ENCODE measurements around the gene SFXN3. TPM values are rescaled to one million over a fixed set of nuclear protein-coding genes. Genes with fewer than 3 reads are reported as not detected.

The SFXN3 gene
- total and polyA plus RNA-seq, 2 of the 8 experiments (the other 6 are each of a cell fraction or from before 2014, with no cell fraction given): 2.6 to 2.8 TPM

GRCh38 chr10:100996678-100997359 lies 34.2 kb upstream of the SFXN3 start:
- Histone ChIP-seq H3K4me3 (ENCODE audit: extremely low read depth in 1 of 4, insufficient read depth in 2 of 4, low read depth in 3 of 4, low read length in 4 of 4) (peak overlapping the region; percentile 75 to 90 (median 76)), H3K9ac (replicated peaks in 1 of 4; ENCODE audit: extremely low read depth in 1 of 4, low read depth in 3 of 4, low read length in 3 of 4) (peak overlapping the region in 3 of 4 experiments; percentile 60 to 70 (median 67); a peak in 5 of 7 replicates), H3K18ac (ENCODE audit: extremely low read depth, low read length) (peak overlapping the region; percentile 93), H4K8ac (ENCODE audit: extremely low read depth, insufficient read depth, low read length) (peak overlapping the region; percentile 88; the same call in 1 of the 2 replicates), H3K36me3 (ENCODE audit: control insufficient read depth in 2 of 4, insufficient read depth in 4 of 4, low read length in 3 of 4) (peaks cover 10 to 23% (median 12%) of the 10 kb centered on the region in 4 experiments; a peak in 7 of 8 replicates), H3K56ac (replicated peaks; ENCODE audit: insufficient read length, low read depth, low read length) (peak overlapping the region; percentile 94), H2BK120ac (replicated peaks; ENCODE audit: low read depth, low read length) (peak overlapping the region; percentile 39), H2AFZ (ENCODE audit: low read length) (peak overlapping the region; percentile 8; the same call in 1 of the 2 replicates), H3K23me2 (ENCODE audit: low read depth, low read length) (peaks cover 17% of the 10 kb centered on the region), H4K91ac (replicated peaks; ENCODE audit: insufficient read length, low read length) (peak overlapping the region; percentile 69), H3K14ac (ENCODE audit: insufficient read length) (no peak overlapping the region), H3K79me2 (ENCODE audit: control insufficient read depth in 1 of 2, insufficient read depth in 2 of 2, low read length in 2 of 2) (peaks cover 0 to 23% of the 10 kb centered on the region in 2 experiments; a peak in 2 of 4 replicates), H3K4ac (replicated peaks; ENCODE audit: insufficient read length, low read depth, low read length) (peak overlapping the region; percentile 80), H3K27me3 (replicated peaks in 1 of 4; ENCODE audit: control insufficient read depth in 3 of 4, extremely low read depth in 1 of 4, insufficient read depth in 3 of 4, low read length in 3 of 4) (no peaks in the 10 kb centered on the region), H2BK12ac (ENCODE audit: low read depth, low read length) (peak overlapping the region; percentile 68), H3K27ac (ENCODE audit: low read depth, low read length) (peak overlapping the region; percentile 51; the same call in 1 of the 2 replicates), H3K4me2 (ENCODE audit: insufficient read depth in 1 of 2, low read depth in 2 of 2, low read length in 2 of 2) (peak overlapping the region; percentile 93 to 99), H2BK5ac (ENCODE audit: low read depth, low read length) (peak overlapping the region; percentile 98), H2AK5ac (ENCODE audit: low read depth, low read length) (peak overlapping the region; percentile 28; the same call in 1 of the 2 replicates), H2BK20ac (ENCODE audit: low read length) (no peak overlapping the region), H3K79me1 (ENCODE audit: low read depth, low read length) (no peaks in the 10 kb centered on the region; the same call in none of the 2 replicates), H3K23ac (ENCODE audit: insufficient read length) (no peak overlapping the region), H4K5ac (ENCODE audit: insufficient read length, low read depth, low read length) (peak overlapping the region; percentile 77), H3K4me1 (replicated peaks in 1 of 4; ENCODE audit: control insufficient read depth in 3 of 4, insufficient read depth in 4 of 4, low read length in 3 of 4) (peaks cover 4 to 23% (median 14%) of the 10 kb centered on the region in 4 experiments), H4K20me1 (replicated peaks in 1 of 2; ENCODE audit: control insufficient read depth in 1 of 2, insufficient read depth in 2 of 2, low read length in 2 of 2) (peaks cover 0 to 7% of the 10 kb centered on the region in 2 experiments), H3K9me3 (ENCODE audit: insufficient read depth in 2 of 2, low read depth in 1 of 2, low read length in 1 of 2) (no peaks in the 10 kb centered on the region), H2BK15ac (ENCODE audit: low read length) (peak overlapping the region; percentile 61; the same call in 1 of the 2 replicates)
- peak in 1 of 2 experiments; percentile 83 for DNase-seq (ENCODE audit: low read depth in 1 of 2, low spot score in 2 of 2)
- FAIRE-seq: no peak
- CTCF ChIA-PET (ENCODE audit: partially characterized antibody): interaction anchor here (0.6 to 26.8 kb wide), 25 partner anchors 10 to 590 kb away, joined by 3 to 464 read pairs (median 4); partner anchors contain the start of genes HIF1AN, MRPL43, PDZD7 and SEMA4G
- POLR2A ChIA-PET (ENCODE audit: partially characterized antibody): interaction anchor here (1.1 to 12.6 kb wide), 7 partner anchors 9 to 84 kb away, joined by 3 to 143 read pairs (median 6); partner anchors contain the start of genes MRPL43, PDZD7, SFXN3 and SLF2
- 9% methylated on average over 18 of the region's 46 CpGs; no CpG with 5 or more reads in 1 of the 2 experiments for WGBS, 2 experiments (ENCODE audit: extremely low coverage in 1 of 2, insufficient coverage in 1 of 2, insufficient read length in 1 of 2, insufficient replicate concordance in 2 of 2, low coverage in 1 of 2, low lambda C conversion rate in 2 of 2, missing lambda C conversion rate in 1 of 2)
- TF ChIP-seq KDM4A (IDR thresholded peaks at IDR 0.05; ENCODE audit: low read depth, low read length, severe bottlenecking) (peak; percentile 72), MAX (IDR thresholded peaks at IDR 0.05) (peak; percentile 31; the same call in 1 of the 2 replicates), E2F6 (IDR thresholded peaks at IDR 0.05) (no peak), POU5F1 (IDR thresholded peaks at IDR 0.05; ENCODE audit: low read depth, low read length) (no peak), BCL11A (IDR thresholded peaks at IDR 0.05; ENCODE audit: low read depth in 2 of 2, low read length in 2 of 2) (no peak), SIX5 (IDR thresholded peaks at IDR 0.05; ENCODE audit: low read depth, low read length) (no peak), GTF2F1 (IDR thresholded peaks at IDR 0.05; ENCODE audit: borderline replicate concordance, low read depth, low read length) (peak; percentile 68; the same call in 1 of the 2 replicates), SP4 (IDR thresholded peaks at IDR 0.05; ENCODE audit: low read length) (no peak; the same call in 1 of the 2 replicates), RXRA (IDR thresholded peaks at IDR 0.05; ENCODE audit: insufficient read depth, low read depth, low read length) (no peak), TBP (IDR thresholded peaks at IDR 0.05; ENCODE audit: low read depth, low read length) (peak; percentile 45; the same call in 1 of the 2 replicates)

All from H1 (cell line).